HG03378 (cell line): ENCODE results near the gene MX2.

Experiments
- ATAC-seq: cut with Tn5 transposase; IDR thresholded peaks from one replicate; pipeline ENCODE4 v1.9.1; 2021; ENCODE audit warnings: mild to moderate bottlenecking, moderate library complexity; ENCODE audit not compliant: unreplicated experiment

MX2 gene

GRCh38 chr21:41433566-41433965, 71.7 kb downstream of the MX2 start:
- ATAC-seq: no peak

- no peak for ATAC-seq
These were observed 73.9 kb downstream of the MX2 start for GRCh38 chr21:41435706-41436105.

- no peak for ATAC-seq
These were observed 75.9 kb downstream of the MX2 start for GRCh38 chr21:41437729-41438128.

GRCh38 chr21:41438425-41439113, 76.7 kb downstream of the MX2 start:
- no peak for ATAC-seq

- ATAC-seq: no peak
These were observed 77.4 kb downstream of the MX2 start for GRCh38 chr21:41439248-41439647.

GRCh38 chr21:41441546-41441945, 79.7 kb downstream of the MX2 start:
- ATAC-seq: no peak

GRCh38 chr21:41442481-41443186, 80.8 kb downstream of the MX2 start:
- no peak for ATAC-seq

- ATAC-seq: no peak
These were observed 81.7 kb downstream of the MX2 start for GRCh38 chr21:41443562-41443961.

GRCh38 chr21:41444703-41445464, 83.1 kb downstream of the MX2 start:
- ATAC-seq: no peak

GRCh38 chr21:41445465-41445862, 83.6 kb downstream of the MX2 start:
- no peak for ATAC-seq

- no peak for ATAC-seq
These were observed 84.8 kb downstream of the MX2 start for GRCh38 chr21:41446586-41446985.

GRCh38 chr21:41447356-41447755, 85.5 kb downstream of the MX2 start:
- no peak for ATAC-seq

- ATAC-seq: no peak
These were observed 87.8 kb downstream of the MX2 start for GRCh38 chr21:41449613-41450012.

GRCh38 chr21:41451753-41452676, 90.2 kb downstream of the MX2 start:
- ATAC-seq: no peak

- ATAC-seq: no peak
These were observed 91.4 kb downstream of the MX2 start for GRCh38 chr21:41453198-41453597.

GRCh38 chr21:41453761-41454160, 91.9 kb downstream of the MX2 start:
- no peak for ATAC-seq

- ATAC-seq: no peak
These were observed 96.3 kb downstream of the MX2 start for GRCh38 chr21:41458121-41458520.

- ATAC-seq: no peak
These were observed 96.7 kb downstream of the MX2 start for GRCh38 chr21:41458559-41458958.
